GM23248 (cell line): Measurements from ENCODE around the gene ATP2B2. TPM values are rescaled to one million over a fixed set of nuclear protein-coding genes. Genes with fewer than 3 reads are reported as not detected.

Experiments
- DNase-seq: peaks from one replicate; pipeline ENCODE4 v3.0.0-alpha.2; 2015
- H2AFZ ChIP-seq: fragments of 200-600 bp; sonication (generic); 2 replicates; pipeline ENCODE4 v1.6.1; 2016; ENCODE audit warnings: antibody characterized with exemption
- H3F3A ChIP-seq: fragments of 200-600 bp; sonication (generic); 2 replicates; pipeline ENCODE4 v1.6.1; 2016; ENCODE audit warnings: mild to moderate bottlenecking, antibody characterized with exemption, mixed run types; ENCODE audit not compliant: insufficient read depth
- H3K27ac ChIP-seq: fragments of 200-600 bp; sonication (generic); 2 replicates; pipeline ENCODE4 v1.5.1; 2016; ENCODE audit warnings: mild to moderate bottlenecking
- H3K27me3 ChIP-seq: fragments of 200-600 bp; sonication (generic); replicated peaks from 2 replicates; pipeline ENCODE4 v1.6.1; 2016; ENCODE audit warnings: mild to moderate bottlenecking; ENCODE audit not compliant: insufficient read depth
- H3K36me3 ChIP-seq: fragments of 200-600 bp; sonication (generic); 2 replicates; pipeline ENCODE4 v1.6.1; 2016; ENCODE audit warnings: low read depth, mild to moderate bottlenecking
- H3K4me1 ChIP-seq: fragments of 200-600 bp; sonication (generic); 2 replicates; pipeline ENCODE4 v1.6.1; 2016; ENCODE audit warnings: mild to moderate bottlenecking; ENCODE audit not compliant: insufficient read depth
- H3K4me2 ChIP-seq: fragments of 200-600 bp; sonication (generic); one replicate; pipeline ENCODE4 v1.6.1; 2016; ENCODE audit warnings: mild to moderate bottlenecking; ENCODE audit not compliant: unreplicated experiment
- H3K4me3 ChIP-seq: fragments of 200-600 bp; sonication (generic); 2 replicates; pipeline ENCODE4 v1.5.1; 2016; ENCODE audit warnings: mild to moderate bottlenecking
- H3K79me2 ChIP-seq: fragments of 200-600 bp; sonication (generic); 2 replicates; pipeline ENCODE4 v1.6.1; 2016; ENCODE audit warnings: mild to moderate bottlenecking; ENCODE audit not compliant: insufficient read depth
- H3K9ac ChIP-seq: fragments of 200-600 bp; sonication (generic); 2 replicates; pipeline ENCODE4 v1.6.1; 2016; ENCODE audit warnings: mild to moderate bottlenecking
- H3K9me2 ChIP-seq: fragments of 200-600 bp; sonication (generic); 2 replicates; pipeline ENCODE4 v1.6.1; 2016; ENCODE audit warnings: mixed run types, mild to moderate bottlenecking, moderate library complexity; ENCODE audit not compliant: insufficient read depth
- H3K9me3 ChIP-seq: fragments of 200-600 bp; sonication (generic); one replicate; pipeline ENCODE4 v1.6.1; 2017; ENCODE audit warnings: low read depth
- H4K20me1 ChIP-seq: fragments of 200-600 bp; sonication (generic); 2 replicates; pipeline ENCODE4 v1.6.0; 2016; ENCODE audit not compliant: insufficient read depth
- EZH2 ChIP-seq: fragments of 200-600 bp; sonication (generic); IDR thresholded peaks from 2 replicates; pipeline ENCODE4 v1.6.1; 2018; ENCODE audit warnings: antibody characterized with exemption, mild to moderate bottlenecking; ENCODE audit not compliant: insufficient read depth, poor library complexity, severe bottlenecking
- EZH2phosphoT487 ChIP-seq: fragments of 200-600 bp; sonication (generic); IDR thresholded peaks from 2 replicates; pipeline ENCODE4 v1.6.1; 2018; ENCODE audit warnings: antibody characterized with exemption, moderate library complexity, mild to moderate bottlenecking, low read depth; ENCODE audit not compliant: insufficient read depth
- WGBS, 2 experiments: methylation state at CpG; one replicate each; pipeline ENCODE4 v1.1.6; 2015 to 2017; ENCODE audit warnings: low lambda C conversion rate in 2 of 2, low coverage in 1 of 2; ENCODE audit errors: missing lambda C conversion rate in 2 of 2; 5-methylcytosine and 5-hydroxymethylcytosine counted together
- in situ Hi-C: fragments of 300-500 bp; cut with MboI; formaldehyde crosslinking; loops from 2 replicates; pipeline ENCODE4 v1.15.0; 2020
- polyA plus RNA-seq: library from polyadenylated mRNA; unstranded; fragments of >200 nt; fragmentation: Nextera tagmentation; extraction: Ambion mirVana; gene quantifications from 2 replicates; pipeline ENCODE4 v1.2.1, GENCODE V29; 2016
- total RNA-seq: library from RNA; depleted of rRNA; stranded (reverse); fragments of >200 nt; shearing (Covaris generic); gene quantifications from 2 replicates; pipeline ENCODE4 v1.2.3, GENCODE V29; 2014

Gene ATP2B2
- total and polyA plus RNA-seq, 2 experiments from 2014 or later, result not detected

DNA sequence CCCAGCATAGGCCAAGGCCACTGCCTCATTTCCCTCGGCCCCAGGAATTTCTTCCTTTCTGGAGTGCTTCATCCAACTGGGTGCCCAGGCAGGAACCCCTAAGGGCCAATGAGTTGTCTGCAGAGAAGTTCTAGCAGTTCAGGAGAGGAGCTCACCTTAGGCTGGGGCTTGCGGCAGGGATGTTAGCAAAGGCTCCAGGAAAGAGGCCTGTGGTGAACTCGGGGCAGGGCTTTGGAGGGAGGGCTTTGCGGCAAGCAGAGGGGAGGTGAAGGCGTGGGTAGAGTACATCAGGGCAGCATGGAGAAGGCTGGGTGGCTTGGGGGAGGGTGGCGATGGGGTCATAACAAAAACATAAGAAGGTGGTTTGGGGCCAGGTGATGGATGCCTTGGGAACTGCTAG lies 213.7 kb downstream of the ATP2B2 start:
- 89% methylated on average over 5 to 6 of the region's 6 CpGs for WGBS, 2 experiments

DNA sequence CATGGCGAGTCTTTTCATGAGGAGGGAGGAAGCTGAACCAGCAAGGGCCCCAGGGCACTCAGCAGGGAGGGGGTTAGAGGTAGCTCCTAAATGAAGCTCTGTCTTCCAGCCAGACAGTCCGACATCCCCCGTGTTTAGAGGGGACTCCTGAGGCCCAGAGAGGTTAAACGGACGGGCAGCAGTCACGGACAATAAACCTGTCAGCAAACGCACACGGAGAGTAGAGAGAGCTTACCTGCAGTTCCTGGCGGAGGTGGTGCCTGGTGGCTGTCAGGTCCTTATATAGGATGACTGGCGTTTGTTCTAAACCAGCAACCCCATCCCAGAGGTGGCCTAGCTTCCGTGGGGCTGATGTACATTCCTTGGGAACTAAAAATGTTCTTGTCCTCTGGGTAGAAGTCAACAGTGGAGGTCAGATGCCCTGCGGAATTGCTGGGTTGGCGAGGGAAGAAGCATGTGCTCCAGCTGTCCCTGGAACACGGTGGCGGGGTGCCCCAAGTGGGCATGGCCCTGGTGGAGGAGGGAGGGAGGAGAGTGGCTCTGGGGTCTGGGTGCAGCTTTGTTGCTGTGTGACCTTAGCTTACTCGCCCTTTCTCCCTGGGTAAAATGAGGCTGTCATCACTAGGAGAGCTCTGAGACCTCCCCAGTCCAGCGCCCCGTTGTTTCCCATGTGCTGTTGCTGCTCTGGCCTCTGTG lies 214.8 kb downstream of the ATP2B2 start:
- peaks cover 11% of the 10 kb centered on the region; the same call in 1 of the 2 replicates for H3F3A ChIP-seq
- H2AFZ ChIP-seq, result no peak overlapping the region
- H3K9ac ChIP-seq, result no peak overlapping the region
- no peaks in the 10 kb centered on the region for H3K79me2 ChIP-seq
- no peaks in the 10 kb centered on the region for H3K9me3 ChIP-seq
- H3K9me2 ChIP-seq, result no peaks in the 10 kb centered on the region
- H4K20me1 ChIP-seq, result no peaks in the 10 kb centered on the region
- H3K36me3 ChIP-seq, result no peaks in the 10 kb centered on the region
- 69 to 70% methylated on average over 18 of the region's 18 CpGs for WGBS, 2 experiments
- in situ Hi-C loops, result no loop called here
- TF ChIP-seq EZH2phosphoT487 (no peak), EZH2 (no peak)
- H3K4me2 ChIP-seq, result no peak overlapping the region
- no peaks in the 10 kb centered on the region for H3K27me3 ChIP-seq
- no peak overlapping the region for H3K4me3 ChIP-seq
- no peak overlapping the region for H3K27ac ChIP-seq
- no peaks in the 10 kb centered on the region for H3K4me1 ChIP-seq
- no peak for DNase-seq

More for the DNA sequence above, 213.7 kb downstream of the ATP2B2 start:
- Histone ChIP-seq H3K9me2 (no peaks in the 10 kb centered on the region), H2AFZ (no peak overlapping the region), H3F3A (peaks cover 11% of the 10 kb centered on the region; the same call in 1 of the 2 replicates), H3K36me3 (no peaks in the 10 kb centered on the region), H4K20me1 (no peaks in the 10 kb centered on the region), H3K4me1 (no peaks in the 10 kb centered on the region), H3K9me3 (no peaks in the 10 kb centered on the region), H3K4me3 (no peak overlapping the region), H3K27ac (no peak overlapping the region), H3K79me2 (no peaks in the 10 kb centered on the region), H3K4me2 (no peak overlapping the region), H3K9ac (no peak overlapping the region), H3K27me3 (no peaks in the 10 kb centered on the region)
- no peak for DNase-seq
- TF ChIP-seq EZH2 (no peak), EZH2phosphoT487 (no peak)
- in situ Hi-C loops, result no loop called here

DNA sequence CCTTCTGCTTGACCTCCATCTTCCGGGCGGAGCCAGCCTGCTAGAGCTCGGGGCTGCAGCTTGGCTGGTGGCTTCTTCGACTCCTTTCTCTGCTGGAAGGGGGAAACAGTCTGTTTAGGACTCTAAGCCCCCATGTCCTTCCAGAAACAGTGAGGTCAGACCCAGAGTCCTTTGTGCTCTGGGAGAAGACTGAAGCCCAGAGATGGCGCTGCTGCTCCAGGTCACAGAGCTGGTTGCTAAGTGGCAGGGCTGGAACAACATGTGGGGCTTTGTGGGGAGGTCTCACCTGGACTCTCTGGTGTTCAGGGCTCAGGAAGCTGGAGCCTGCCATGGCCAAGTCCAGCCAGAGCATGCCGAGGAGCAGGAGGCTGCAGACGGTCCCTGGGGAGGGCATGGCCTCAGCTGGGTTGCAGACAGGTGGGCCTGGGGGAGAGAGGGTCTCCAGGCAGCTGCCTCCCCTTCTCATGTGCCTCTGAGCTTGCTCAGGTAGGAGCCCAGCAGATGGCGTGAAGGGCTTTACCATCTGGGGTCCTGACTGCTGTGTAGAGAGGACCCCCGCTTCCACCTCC lies 215.5 kb downstream of the ATP2B2 start:
- WGBS, 2 experiments, result 86 to 94% methylated on average over 7 to 9 of the region's 9 CpGs
- Histone ChIP-seq H3K36me3 (no peaks in the 10 kb centered on the region), H3K9me3 (no peaks in the 10 kb centered on the region), H3K9ac (no peak overlapping the region), H3K27me3 (no peaks in the 10 kb centered on the region), H3K4me3 (no peak overlapping the region), H3K9me2 (no peaks in the 10 kb centered on the region), H2AFZ (no peak overlapping the region), H3K4me1 (no peaks in the 10 kb centered on the region), H3F3A (peaks cover 6% of the 10 kb centered on the region; the same call in 1 of the 2 replicates), H3K27ac (no peak overlapping the region), H4K20me1 (no peaks in the 10 kb centered on the region), H3K4me2 (no peak overlapping the region), H3K79me2 (no peaks in the 10 kb centered on the region)
- no peak for TF ChIP-seq EZH2
- no peak for TF ChIP-seq EZH2phosphoT487
- DNase-seq, result no peak
- in situ Hi-C loops, result no loop called here

DNA sequence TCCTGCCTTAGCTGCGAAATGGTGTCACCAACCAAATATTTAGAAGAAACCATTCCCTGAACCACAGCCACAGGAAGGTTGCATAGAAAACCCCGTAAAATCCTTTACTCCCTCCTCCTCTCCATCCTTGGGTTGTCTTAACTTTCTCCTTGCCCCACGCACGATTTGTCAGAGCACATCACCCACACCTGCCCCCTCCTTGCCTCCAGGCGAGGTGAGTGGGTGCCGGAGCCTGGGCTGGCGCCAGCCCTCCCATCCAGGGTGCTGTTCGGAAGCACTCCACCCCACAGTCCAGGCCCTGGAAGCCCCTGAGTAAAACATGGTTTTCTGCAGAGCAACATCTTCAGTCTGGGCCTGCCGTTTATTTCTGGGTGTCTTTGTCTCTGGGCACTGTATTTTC lies 216.3 kb downstream of the ATP2B2 start:
- H3K27me3 ChIP-seq, result no peaks in the 10 kb centered on the region
- H3K9me2 ChIP-seq, result no peaks in the 10 kb centered on the region
- in situ Hi-C loops, result no loop called here
- no peak overlapping the region for H3K27ac ChIP-seq
- H3K9ac ChIP-seq, result no peak overlapping the region
- H4K20me1 ChIP-seq, result no peaks in the 10 kb centered on the region
- no peaks in the 10 kb centered on the region for H3K79me2 ChIP-seq
- H3K4me3 ChIP-seq, result no peak overlapping the region
- H3K4me2 ChIP-seq, result no peak overlapping the region
- H3F3A ChIP-seq, result no peaks in the 10 kb centered on the region
- no peaks in the 10 kb centered on the region for H3K4me1 ChIP-seq
- WGBS, 2 experiments, result 87 to 92% methylated on average over 9 of the region's 9 CpGs
- H3K36me3 ChIP-seq, result no peaks in the 10 kb centered on the region
- no peak overlapping the region for H2AFZ ChIP-seq
- DNase-seq, result no peak
- H3K9me3 ChIP-seq, result no peaks in the 10 kb centered on the region
- TF ChIP-seq EZH2phosphoT487 (no peak), EZH2 (no peak)
